Activated B cell treated with CpG ODN at 0.5 μM for 24 hours (primary cell): ENCODE data around the gene FAM156B. TPM values are rescaled to one million over a fixed set of nuclear protein-coding genes. Genes with fewer than 3 reads are reported as not detected.
"Not testable (repeated sequence)": the region's sequence is repeated elsewhere in the genome, so short reads cannot be mapped to it uniquely, and the experiment has no call there.

Experiments used
- ATAC-seq: fragments of 200-7000 bp; cut with Tn5 transposase; one replicate; pipeline ENCODE4 v1.10.0; 2021; ENCODE audit warnings: low read depth, mild to moderate bottlenecking, moderate library complexity
- CTCF ChIA-PET: fragments of 350-600 bp; sonication (Branson Sonifier 250); formaldehyde crosslinking; loops from one replicate; lab custom pipeline; 2021; ENCODE audit warnings: antibody characterized with exemption; lab: Charles Lee
- POLR2A ChIA-PET: fragments of 350-600 bp; sonication (Branson Sonifier 250); formaldehyde crosslinking; loops from one replicate; lab custom pipeline; 2021; ENCODE audit warnings: antibody characterized with exemption; lab: Charles Lee
- DNase-seq: peaks from one replicate; pipeline ENCODE4 v3.0.0; 2022
- H3K27ac Mint-ChIP-seq: one replicate; pipeline ENCODE4 v1.8.0; 2020; ENCODE audit warnings: mixed read lengths
- H3K27me3 Mint-ChIP-seq: one replicate; pipeline ENCODE4 v1.8.0; 2021; ENCODE audit warnings: mixed read lengths
- H3K36me3 Mint-ChIP-seq: one replicate; pipeline ENCODE4 v1.8.0; 2021; ENCODE audit warnings: low read depth, mixed read lengths
- H3K4me1 Mint-ChIP-seq: one replicate; pipeline ENCODE4 v1.8.0; 2021; ENCODE audit warnings: mixed read lengths
- H3K4me3 Mint-ChIP-seq: one replicate; pipeline ENCODE4 v1.8.0; 2020; ENCODE audit warnings: mild to moderate bottlenecking, mixed read lengths
- H3K9me3 Mint-ChIP-seq: one replicate; pipeline ENCODE4 v1.8.0; 2020; ENCODE audit warnings: mixed read lengths
- CTCF ChIP-seq: fragments of 200-600 bp; IDR thresholded peaks from one replicate; pipeline ENCODE4 v1.8.0; 2022; ENCODE audit warnings: antibody characterized with exemption, mild to moderate bottlenecking
- intact Hi-C: fragments of 100-400 bp; cut with micrococcal nuclease; formaldehyde crosslinking; loops from one replicate; pipeline ENCODE4 v1.15.1; 2024
- total RNA-seq: library from RNA; stranded (reverse); gene quantifications from 2 replicates; pipeline ENCODE4 v1.2.3, GENCODE V29; 2022

The FAM156B gene
- total RNA-seq, 1 donor from 2014 or later = 16.8 TPM

GRCh38 chrX:52870046-52870445 is 27.1 kb upstream of the FAM156B start:
- intact Hi-C loops = no loop called here
- H3K27me3 Mint-ChIP-seq = peaks cover 5% of the 10 kb centered on the region
- no peaks in the 10 kb centered on the region for H3K9me3 Mint-ChIP-seq
- H3K27ac Mint-ChIP-seq = no peak overlapping the region
- no peak overlapping the region for H3K4me3 Mint-ChIP-seq
- H3K36me3 Mint-ChIP-seq = no peaks in the 10 kb centered on the region
- ChIA-PET CTCF (no interaction called here), POLR2A (no interaction called here)
- TF ChIP-seq CTCF = no peak
- no peak for ATAC-seq
- DNase-seq = no peak
- H3K4me1 Mint-ChIP-seq = no peaks in the 10 kb centered on the region

- POLR2A ChIA-PET, intact Hi-C loops, H3K4me1 Mint-ChIP-seq, H3K9me3 Mint-ChIP-seq, H3K4me3 Mint-ChIP-seq, DNase-seq, H3K27ac Mint-ChIP-seq, H3K36me3 Mint-ChIP-seq, H3K27me3 Mint-ChIP-seq, ATAC-seq: not testable (repeated sequence)
- CTCF ChIA-PET = interaction anchor here (0.8 kb wide), 1 partner anchor 263 kb away, joined by 3 read pairs; no protein-coding TSS in a partner anchor
Observed at GRCh38 chrX:52873825-52874224, 23.3 kb upstream of the FAM156B start.

GRCh38 chrX:52874661-52875060 is 22.5 kb upstream of the FAM156B start:
- DNase-seq = no peak
- Mint-ChIP-seq H3K27ac (no peak overlapping the region), H3K9me3 (no peaks in the 10 kb centered on the region), H3K27me3 (peaks cover 5% of the 10 kb centered on the region), H3K36me3 (no peaks in the 10 kb centered on the region), H3K4me1 (no peaks in the 10 kb centered on the region), H3K4me3 (no peak overlapping the region)
- ATAC-seq = no peak
- intact Hi-C loops = no loop called here
- no peak for TF ChIP-seq CTCF
- CTCF ChIA-PET = no interaction called here
- POLR2A ChIA-PET = no interaction called here

- CTCF ChIA-PET, intact Hi-C loops, H3K27ac Mint-ChIP-seq, DNase-seq, H3K27me3 Mint-ChIP-seq, H3K36me3 Mint-ChIP-seq, POLR2A ChIA-PET, H3K9me3 Mint-ChIP-seq, ATAC-seq, H3K4me3 Mint-ChIP-seq, H3K4me1 Mint-ChIP-seq: not testable (repeated sequence)
Observed at GRCh38 chrX:52875436-52875835, 21.7 kb upstream of the FAM156B start.

GRCh38 chrX:52876386-52876785 is 20.7 kb upstream of the FAM156B start:
- POLR2A ChIA-PET, intact Hi-C loops, CTCF ChIA-PET: not testable (repeated sequence)

GRCh38 chrX:52887459-52887858 is 9.7 kb upstream of the FAM156B start:
- ATAC-seq, intact Hi-C loops, DNase-seq, H3K36me3 Mint-ChIP-seq, H3K27me3 Mint-ChIP-seq, H3K4me3 Mint-ChIP-seq, H3K4me1 Mint-ChIP-seq, H3K9me3 Mint-ChIP-seq, POLR2A ChIA-PET, CTCF ChIA-PET, H3K27ac Mint-ChIP-seq: not testable (repeated sequence)

More at GRCh38 chrX:52876386-52876785, 20.7 kb upstream of the FAM156B start:
- H3K36me3 Mint-ChIP-seq, H3K4me3 Mint-ChIP-seq, H3K27ac Mint-ChIP-seq, H3K9me3 Mint-ChIP-seq, H3K27me3 Mint-ChIP-seq, DNase-seq, ATAC-seq, H3K4me1 Mint-ChIP-seq: not testable (repeated sequence)

- H3K27me3 Mint-ChIP-seq, H3K4me1 Mint-ChIP-seq, H3K36me3 Mint-ChIP-seq, ATAC-seq, H3K9me3 Mint-ChIP-seq, CTCF ChIA-PET, POLR2A ChIA-PET, intact Hi-C loops, DNase-seq, H3K4me3 Mint-ChIP-seq, H3K27ac Mint-ChIP-seq: not testable (repeated sequence)
Observed at GRCh38 chrX:52888090-52888489, 9.0 kb upstream of the FAM156B start.

GRCh38 chrX:52896438-52896837 is 692 bp upstream of the FAM156B start:
- POLR2A ChIA-PET, H3K4me3 Mint-ChIP-seq, H3K9me3 Mint-ChIP-seq, CTCF ChIA-PET, H3K27ac Mint-ChIP-seq, H3K27me3 Mint-ChIP-seq, DNase-seq, intact Hi-C loops, H3K4me1 Mint-ChIP-seq, H3K36me3 Mint-ChIP-seq: not testable (repeated sequence)
- ATAC-seq = peak; percentile 12

- H3K36me3 Mint-ChIP-seq, H3K9me3 Mint-ChIP-seq, H3K4me3 Mint-ChIP-seq, POLR2A ChIA-PET, H3K27ac Mint-ChIP-seq, CTCF ChIA-PET, H3K27me3 Mint-ChIP-seq, ATAC-seq, intact Hi-C loops, DNase-seq, H3K4me1 Mint-ChIP-seq: not testable (repeated sequence)
Observed at GRCh38 chrX:52905531-52905930, 8.4 kb downstream of the FAM156B start.

- H3K9me3 Mint-ChIP-seq, DNase-seq, intact Hi-C loops, H3K4me3 Mint-ChIP-seq, H3K27ac Mint-ChIP-seq, H3K27me3 Mint-ChIP-seq, ATAC-seq, POLR2A ChIA-PET, H3K36me3 Mint-ChIP-seq, CTCF ChIA-PET, H3K4me1 Mint-ChIP-seq: not testable (repeated sequence)
Observed at GRCh38 chrX:52906072-52906471, 8.9 kb downstream of the FAM156B start.

GRCh38 chrX:52907137-52907536 is 10.0 kb downstream of the FAM156B start:
- H3K4me3 Mint-ChIP-seq, H3K27ac Mint-ChIP-seq, H3K4me1 Mint-ChIP-seq, ATAC-seq, CTCF ChIA-PET, H3K27me3 Mint-ChIP-seq, H3K36me3 Mint-ChIP-seq, H3K9me3 Mint-ChIP-seq, POLR2A ChIA-PET, DNase-seq, intact Hi-C loops: not testable (repeated sequence)
